ENCODE results near the gene SIAH3.

GRCh38 chr13:45809801-45810394, 41.7 kb downstream of the SIAH3 start:
- no peak for TF ChIP-seq CTCF (IDR thresholded peaks at IDR 0.05)
- TF ChIP-seq POLR2A (IDR thresholded peaks at IDR 0.05), result no peak
